MCF 10A (cell line): ENCODE data around the gene OAT. TPM values are rescaled to one million over a fixed set of nuclear protein-coding genes. Genes with fewer than 3 reads are reported as not detected.
"Not testable (repeated sequence)": the region's sequence is repeated elsewhere in the genome, so short reads cannot be mapped to it uniquely, and the experiment has no call there.

ENCODE experiments used
- BruUV-seq: library from RNA; stranded (reverse); fragments of 400-500 nt; replicated peaks from 2 replicates; lab custom pipeline; 2021; lab: Mats Ljungman, UMichigan
- CTCF ChIA-PET: fragments of 300-600 bp; sonication (Branson Sonifier 250); formaldehyde crosslinking; extraction: SDS; loops from one replicate; lab custom pipeline; 2021; ENCODE audit warnings: antibody characterized with exemption, inconsistent platforms; lab: Yijun Ruan, JAX
- POLR2A ChIA-PET: fragments of 300-600, 350-650 bp; sonication (Branson Sonifier 250); formaldehyde crosslinking; extraction: SDS; loops from one replicate; lab custom pipeline; 2020; ENCODE audit warnings: antibody characterized with exemption, inconsistent platforms; lab: Yijun Ruan, JAX
- DNase-seq: peaks from one replicate; pipeline ENCODE4 v3.0.0-alpha.2; 2018; ENCODE audit not compliant: unreplicated experiment
- H3K27ac Mint-ChIP-seq: one replicate; pipeline ENCODE4 v1.8.0; 2022; ENCODE audit warnings: mild to moderate bottlenecking, low read depth, mixed read lengths; ENCODE audit not compliant: unreplicated experiment
- H3K27me3 Mint-ChIP-seq: one replicate; pipeline ENCODE4 v1.8.0; 2022; ENCODE audit warnings: mixed read lengths; ENCODE audit not compliant: insufficient read depth, unreplicated experiment
- H3K36me3 Mint-ChIP-seq: one replicate; pipeline ENCODE4 v1.8.0; 2022; ENCODE audit warnings: mild to moderate bottlenecking, moderate library complexity, mixed read lengths; ENCODE audit not compliant: insufficient read depth, unreplicated experiment
- H3K4me1 Mint-ChIP-seq: one replicate; pipeline ENCODE4 v1.8.0; 2022; ENCODE audit warnings: mixed read lengths; ENCODE audit not compliant: insufficient read depth, unreplicated experiment
- H3K4me3 Mint-ChIP-seq: one replicate; pipeline ENCODE4 v1.8.0; 2022; ENCODE audit warnings: mild to moderate bottlenecking, moderate library complexity, mixed read lengths; ENCODE audit not compliant: unreplicated experiment
- H3K9me3 Mint-ChIP-seq: one replicate; pipeline ENCODE4 v1.8.0; 2022; ENCODE audit warnings: mixed read lengths; ENCODE audit not compliant: unreplicated experiment
- CTCF ChIP-seq: fragments of 200-600 bp; IDR thresholded peaks from one replicate; pipeline ENCODE4 v1.8.0; 2022; ENCODE audit warnings: antibody characterized with exemption, mild to moderate bottlenecking; ENCODE audit not compliant: unreplicated experiment
- intact Hi-C: fragments of 100-400 bp; cut with micrococcal nuclease; formaldehyde crosslinking; loops from 2 replicates; pipeline ENCODE4 v1.14.1; 2022
- total RNA-seq: library from RNA; stranded (reverse); gene quantifications from 2 replicates; pipeline ENCODE4 v1.2.3, GENCODE V29; 2022

Gene OAT
- total RNA-seq, 1 experiment from 2014 or later = 68.1 TPM

GRCh38 chr10:124370426-124370825, 48.3 kb downstream of the OAT start:
- no peak for DNase-seq
- H3K27me3 Mint-ChIP-seq = no peaks in the 10 kb centered on the region
- ChIA-PET POLR2A (interaction anchor here (0.6 kb wide), 1 partner anchor 287 kb away, joined by 4 read pairs; no protein-coding TSS in a partner anchor), CTCF (interaction anchor here (0.6 kb wide), 1 partner anchor 405 kb away, joined by 3 read pairs; no protein-coding TSS in a partner anchor)
- no peak for TF ChIP-seq CTCF
- no peak overlapping the region for H3K27ac Mint-ChIP-seq
- no peaks in the 10 kb centered on the region for H3K36me3 Mint-ChIP-seq
- no peak overlapping the region for H3K4me3 Mint-ChIP-seq
- no peaks in the 10 kb centered on the region for H3K9me3 Mint-ChIP-seq
- intact Hi-C loops = no loop called here
- BruUV-seq = no TSS peak
- no peaks in the 10 kb centered on the region for H3K4me1 Mint-ChIP-seq

DNA sequence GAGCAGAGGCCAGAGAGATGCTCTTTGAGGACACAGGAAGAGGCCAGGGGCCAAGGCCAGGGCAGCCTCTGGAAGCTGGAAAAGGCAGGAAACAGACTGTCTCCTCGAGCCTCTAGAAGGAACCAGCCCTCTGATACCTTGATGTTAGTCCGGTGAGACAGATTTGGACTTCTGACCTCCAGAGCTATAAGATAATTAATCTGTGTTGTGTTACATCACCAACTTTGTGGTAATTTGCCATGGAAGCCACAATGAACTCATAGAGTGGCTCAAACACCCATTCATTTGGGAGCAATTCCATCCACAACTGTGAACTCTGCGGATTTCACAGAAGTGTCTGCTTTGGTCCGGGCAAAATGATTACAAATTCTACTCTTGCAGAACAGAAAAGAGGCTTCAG, 48.7 kb downstream of the OAT start:
- no peaks in the 10 kb centered on the region for H3K36me3 Mint-ChIP-seq
- H3K9me3 Mint-ChIP-seq = no peaks in the 10 kb centered on the region
- no peak for DNase-seq
- ChIA-PET POLR2A (interaction anchor here (0.6 kb wide), 1 partner anchor 286 kb away, joined by 4 read pairs; no protein-coding TSS in a partner anchor), CTCF (interaction anchor here (0.6 kb wide), 1 partner anchor 404 kb away, joined by 3 read pairs; no protein-coding TSS in a partner anchor)
- no TSS peak for BruUV-seq
- intact Hi-C loops = no loop called here
- H3K27me3 Mint-ChIP-seq = no peaks in the 10 kb centered on the region
- H3K27ac Mint-ChIP-seq = no peak overlapping the region
- H3K4me1 Mint-ChIP-seq = no peaks in the 10 kb centered on the region
- H3K4me3 Mint-ChIP-seq = no peak overlapping the region
- TF ChIP-seq CTCF = no peak

- H3K4me3 Mint-ChIP-seq, H3K4me1 Mint-ChIP-seq, H3K27me3 Mint-ChIP-seq, DNase-seq, H3K9me3 Mint-ChIP-seq, BruUV-seq, H3K36me3 Mint-ChIP-seq, intact Hi-C loops, H3K27ac Mint-ChIP-seq: not testable (repeated sequence)
- ChIA-PET CTCF (interaction anchor here (0.6 to 0.8 kb wide), 3 partner anchors 14 to 375 kb away, joined by 3 read pairs; no protein-coding TSS in a partner anchor), POLR2A (interaction anchor here (0.6 kb wide), 1 partner anchor 286 kb away, joined by 4 read pairs; no protein-coding TSS in a partner anchor)
Observed at GRCh38 chr10:124369533-124369932, 49.2 kb downstream of the OAT start.

GRCh38 chr10:124369066-124369465, 49.7 kb downstream of the OAT start:
- Mint-ChIP-seq H3K4me3 (no peak overlapping the region), H3K9me3 (no peaks in the 10 kb centered on the region), H3K4me1 (no peaks in the 10 kb centered on the region), H3K27me3 (no peaks in the 10 kb centered on the region), H3K27ac (no peak overlapping the region), H3K36me3 (no peaks in the 10 kb centered on the region)
- POLR2A ChIA-PET = no interaction called here
- TF ChIP-seq CTCF = no peak
- no peak for DNase-seq
- intact Hi-C loops = no loop called here
- CTCF ChIA-PET = interaction anchor here (0.6 to 0.8 kb wide), 3 partner anchors 15 to 374 kb away, joined by 3 read pairs; no protein-coding TSS in a partner anchor
- BruUV-seq = no TSS peak
